ENCODE measurements around the gene INMT.

INMT gene

DNA sequence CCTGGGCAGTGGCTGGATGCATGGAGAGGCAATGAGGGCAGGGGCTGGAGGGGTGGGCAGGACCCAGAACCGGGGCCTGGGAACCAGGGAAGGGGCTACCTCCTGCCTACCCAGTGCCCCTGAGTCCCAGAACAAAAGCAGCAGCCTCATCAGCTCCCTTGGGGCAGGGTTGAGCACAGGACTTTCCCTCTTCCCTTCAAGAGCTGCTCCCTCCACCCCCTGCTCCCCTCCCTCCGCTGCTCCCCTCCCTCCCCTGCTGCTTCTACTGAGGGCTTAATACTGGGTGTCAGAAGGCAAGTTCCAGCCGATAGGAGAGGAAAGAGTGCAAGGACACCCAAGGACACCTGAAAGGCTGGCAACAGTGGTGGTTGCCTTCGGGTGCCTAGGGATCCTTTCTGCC is 28.2 kb upstream of the INMT start:
- Histone ChIP-seq H3K9me3 (no peaks in the 10 kb centered on the region; the same call in 1 of the 2 replicates), H3K4me3 (ENCODE audit: low read depth, low read length) (no peak overlapping the region), H3K27me3 (no peaks in the 10 kb centered on the region), H3K4me1 (no peaks in the 10 kb centered on the region), H3K36me3 (no peaks in the 10 kb centered on the region)
- TF ChIP-seq, protein P1, sequence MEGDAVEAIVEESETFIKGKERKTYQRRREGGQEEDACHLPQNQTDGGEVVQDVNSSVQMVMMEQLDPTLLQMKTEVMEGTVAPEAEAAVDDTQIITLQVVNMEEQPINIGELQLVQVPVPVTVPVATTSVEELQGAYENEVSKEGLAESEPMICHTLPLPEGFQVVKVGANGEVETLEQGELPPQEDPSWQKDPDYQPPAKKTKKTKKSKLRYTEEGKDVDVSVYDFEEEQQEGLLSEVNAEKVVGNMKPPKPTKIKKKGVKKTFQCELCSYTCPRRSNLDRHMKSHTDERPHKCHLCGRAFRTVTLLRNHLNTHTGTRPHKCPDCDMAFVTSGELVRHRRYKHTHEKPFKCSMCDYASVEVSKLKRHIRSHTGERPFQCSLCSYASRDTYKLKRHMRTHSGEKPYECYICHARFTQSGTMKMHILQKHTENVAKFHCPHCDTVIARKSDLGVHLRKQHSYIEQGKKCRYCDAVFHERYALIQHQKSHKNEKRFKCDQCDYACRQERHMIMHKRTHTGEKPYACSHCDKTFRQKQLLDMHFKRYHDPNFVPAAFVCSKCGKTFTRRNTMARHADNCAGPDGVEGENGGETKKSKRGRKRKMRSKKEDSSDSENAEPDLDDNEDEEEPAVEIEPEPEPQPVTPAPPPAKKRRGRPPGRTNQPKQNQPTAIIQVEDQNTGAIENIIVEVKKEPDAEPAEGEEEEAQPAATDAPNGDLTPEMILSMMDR (IDR thresholded peaks at IDR 0.05; ENCODE audit: low read depth, low read length), result no peak
- DNase-seq, result no peak

DNA sequence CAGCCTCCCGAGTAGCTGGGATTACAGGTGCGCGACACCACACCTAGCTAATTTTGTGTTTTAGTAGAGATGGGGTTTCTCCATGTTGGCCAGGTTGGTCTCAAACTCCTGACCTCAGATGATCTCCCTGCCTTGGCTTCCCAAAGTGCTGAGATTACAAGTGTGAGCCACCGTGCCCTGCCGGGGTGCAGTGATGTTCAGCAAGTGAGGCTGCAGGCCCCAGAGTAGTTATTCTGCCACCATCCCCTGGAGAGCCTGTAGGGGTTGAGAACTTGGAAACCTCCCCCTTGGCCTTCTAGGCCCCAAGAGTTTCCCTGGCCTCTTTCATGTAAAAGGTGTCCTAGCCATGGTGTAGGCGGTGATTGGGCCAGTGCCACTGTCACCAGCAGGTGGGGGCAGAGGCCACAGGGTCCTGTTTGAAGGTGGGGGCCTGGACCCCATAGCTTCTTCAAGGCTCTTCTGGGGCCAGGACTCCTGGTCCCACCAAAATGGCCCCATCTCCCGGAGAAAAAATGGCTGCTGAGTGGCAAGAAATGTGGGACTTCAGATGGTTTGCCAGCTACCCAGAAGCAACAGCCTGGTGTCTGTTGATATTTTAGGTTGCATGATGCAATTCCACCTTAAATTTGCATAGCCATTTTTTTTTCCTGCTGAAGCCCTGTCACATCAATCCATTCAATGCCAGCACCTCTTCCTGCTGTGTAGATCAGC is 25.5 kb upstream of the INMT start:
- DNase-seq, result no peak
- TF ChIP-seq, protein P1 (IDR thresholded peaks at IDR 0.05; ENCODE audit: low read depth, low read length), result no peak
- Histone ChIP-seq H3K4me1 (no peaks in the 10 kb centered on the region), H3K36me3 (no peaks in the 10 kb centered on the region), H3K9me3 (no peaks in the 10 kb centered on the region), H3K4me3 (ENCODE audit: low read depth, low read length) (no peak overlapping the region), H3K27me3 (no peaks in the 10 kb centered on the region)

DNA sequence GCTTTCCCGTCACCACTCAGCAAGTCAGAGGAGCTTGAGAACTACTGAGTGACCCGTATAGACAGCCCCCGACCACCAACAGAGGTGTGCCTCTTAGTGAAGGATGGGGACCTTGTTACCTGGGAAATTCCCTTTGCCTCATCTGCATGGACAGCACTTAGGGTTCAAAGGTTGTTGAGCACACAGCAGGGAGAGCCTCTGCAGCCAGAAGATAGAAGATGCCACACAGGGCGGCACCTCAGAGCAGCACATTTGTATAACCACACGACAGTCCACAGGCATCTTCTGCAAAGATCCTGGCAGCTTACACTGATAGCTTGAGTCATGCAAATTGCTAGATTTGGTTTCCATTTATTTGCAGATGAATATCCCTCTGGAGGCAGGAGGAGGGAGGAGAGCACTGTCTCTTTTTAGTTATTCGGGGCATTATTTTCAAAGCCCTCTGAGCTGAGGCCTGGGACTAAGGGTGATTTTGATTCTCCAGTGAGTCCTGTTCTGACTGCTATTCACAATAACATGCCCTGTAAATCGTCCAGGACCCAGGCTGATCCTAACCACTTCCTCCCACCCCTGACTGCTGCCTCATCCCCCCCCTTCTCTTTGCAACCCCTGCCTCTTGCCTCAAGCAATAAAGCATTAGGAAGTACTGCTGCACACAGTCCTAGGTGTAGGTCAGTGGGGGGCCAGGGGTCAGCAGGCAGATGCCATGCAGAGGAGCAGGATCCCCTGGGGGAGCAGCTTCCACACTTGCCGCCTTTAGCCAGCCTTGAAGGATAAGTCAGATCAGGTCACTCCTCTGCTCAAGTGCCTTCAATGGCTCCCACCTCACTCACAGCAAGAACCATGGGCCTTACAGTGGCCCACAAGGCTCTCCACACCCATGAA is 24.6 kb upstream of the INMT start:
- Histone ChIP-seq H3K4me3 (ENCODE audit: low read depth, low read length) (no peak overlapping the region), H3K4me1 (no peaks in the 10 kb centered on the region), H3K27me3 (no peaks in the 10 kb centered on the region), H3K36me3 (no peaks in the 10 kb centered on the region), H3K9me3 (no peaks in the 10 kb centered on the region)
- TF ChIP-seq, protein P1 (IDR thresholded peaks at IDR 0.05; ENCODE audit: low read depth, low read length), result no peak
- DNase-seq, result no peak

DNA sequence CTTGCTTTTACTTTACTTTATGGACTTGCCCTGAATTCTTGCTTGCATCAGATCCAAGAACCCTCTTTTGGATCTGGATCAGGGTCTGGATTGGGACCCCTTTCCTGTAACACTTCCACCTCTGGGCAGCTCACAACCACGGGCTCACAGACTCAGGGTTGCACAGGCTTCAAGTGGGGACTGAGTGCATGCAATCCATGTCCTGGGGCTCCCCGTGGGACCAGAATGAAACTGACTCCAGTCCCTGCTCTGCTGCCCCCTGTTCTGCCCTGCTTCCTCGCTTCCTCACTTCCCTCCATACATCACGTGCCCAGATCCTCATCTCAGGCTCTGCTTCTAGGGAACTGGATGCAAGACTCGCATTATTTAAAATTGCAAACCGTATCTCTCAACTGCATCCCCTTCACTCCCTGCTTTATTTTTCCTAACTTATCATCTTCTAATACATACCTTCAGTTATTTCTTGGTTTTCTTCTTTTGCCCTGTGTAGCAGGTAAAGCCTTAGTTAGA is 23.3 kb upstream of the INMT start:
- DNase-seq, result no peak
- Histone ChIP-seq H3K4me1 (no peaks in the 10 kb centered on the region), H3K4me3 (ENCODE audit: low read depth, low read length) (no peak overlapping the region), H3K36me3 (no peaks in the 10 kb centered on the region), H3K9me3 (no peaks in the 10 kb centered on the region), H3K27me3 (no peaks in the 10 kb centered on the region)
- TF ChIP-seq, protein P1 (IDR thresholded peaks at IDR 0.05; ENCODE audit: low read depth, low read length), result no peak

DNA sequence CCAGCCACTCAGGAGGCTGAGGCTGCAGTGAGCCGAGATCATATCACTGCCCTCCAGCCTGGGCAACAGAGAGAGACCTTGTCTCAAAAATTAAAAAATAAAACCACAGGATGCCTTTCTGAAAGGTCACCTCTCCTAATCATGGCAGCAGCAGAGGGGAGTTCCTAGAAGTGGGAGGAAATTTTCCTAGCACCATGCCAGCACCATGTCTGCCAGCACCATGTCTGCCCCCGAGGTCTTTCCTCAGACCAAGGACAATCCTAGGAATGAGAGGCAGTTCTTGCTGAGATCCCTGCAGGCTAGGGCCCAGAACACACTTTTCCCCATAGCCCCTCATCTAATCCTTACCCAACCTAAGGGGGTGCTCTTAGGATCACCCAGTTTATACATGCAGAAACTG is 22.3 kb upstream of the INMT start:
- no peaks in the 10 kb centered on the region for H3K27me3 ChIP-seq
- no peak overlapping the region for H3K4me3 ChIP-seq (ENCODE audit: low read depth, low read length)
- TF ChIP-seq, protein P1 (IDR thresholded peaks at IDR 0.05; ENCODE audit: low read depth, low read length), result no peak
- no peak for DNase-seq
- no peaks in the 10 kb centered on the region for H3K9me3 ChIP-seq
- H3K4me1 ChIP-seq, result no peaks in the 10 kb centered on the region
- no peaks in the 10 kb centered on the region for H3K36me3 ChIP-seq
